HepG2 (cell line): ENCODE measurements around the gene NGDN. TPM values are rescaled to one million over a fixed set of nuclear protein-coding genes. Genes with fewer than 3 reads are reported as not detected.

Source experiments
- FOXP4 ChIP-seq: sonication (generic); formaldehyde crosslinking; IDR thresholded peaks from 2 replicates; pipeline ENCODE4 v1.4.0; 2020; ENCODE audit warnings: missing genetic modification reagents
- GPN1 ChIP-seq: sonication (generic); formaldehyde crosslinking; IDR thresholded peaks from 2 replicates; pipeline ENCODE4 v1.5.1; 2020; ENCODE audit warnings: missing genetic modification reagents, borderline replicate concordance
- HMGXB3 ChIP-seq: sonication (generic); formaldehyde crosslinking; IDR thresholded peaks from 2 replicates; pipeline ENCODE4 v1.4.0; 2020; ENCODE audit warnings: missing genetic modification reagents, borderline replicate concordance
- HOMEZ ChIP-seq: IDR thresholded peaks from 2 replicates; pipeline ENCODE4 v1.6.1; 2016; ENCODE audit warnings: low read depth
- IKZF4 ChIP-seq: sonication (generic); formaldehyde crosslinking; IDR thresholded peaks from 2 replicates; pipeline ENCODE4 v1.5.1; 2020; ENCODE audit warnings: borderline replicate concordance, mild to moderate bottlenecking, low read depth, missing genetic modification reagents; ENCODE audit errors: not compliant biosample characterization
- PCBP2 ChIP-seq: fragments of 200-400 bp; formaldehyde crosslinking; optimal IDR thresholded peaks from 2 replicates; pipeline ENCODE3; 2018; ENCODE audit warnings: low read length, low read depth; ENCODE audit not compliant: poor library complexity, severe bottlenecking
- PHB2 ChIP-seq: fragments of 450-650 bp; IDR thresholded peaks from 2 replicates; pipeline ENCODE4 v1.6.1; 2018; ENCODE audit not compliant: partially characterized antibody
- PITX1 ChIP-seq: sonication (generic); formaldehyde crosslinking; IDR thresholded peaks from 2 replicates; pipeline ENCODE4 v1.5.1; 2020; ENCODE audit warnings: mild to moderate bottlenecking, missing genetic modification reagents
- RBAK ChIP-seq: sonication (generic); formaldehyde crosslinking; IDR thresholded peaks from 2 replicates; pipeline ENCODE4 v1.5.1; 2020; ENCODE audit warnings: mild to moderate bottlenecking, missing genetic modification reagents
- YEATS2 ChIP-seq: sonication (generic); formaldehyde crosslinking; IDR thresholded peaks from 2 replicates; pipeline ENCODE4 v1.4.0; 2020; ENCODE audit warnings: missing genetic modification reagents, borderline replicate concordance
- ZBTB7B ChIP-seq: sonication (generic); formaldehyde crosslinking; IDR thresholded peaks from 2 replicates; pipeline ENCODE4 v1.4.0; 2020; ENCODE audit warnings: missing genetic modification reagents
- ZFP91 ChIP-seq: sonication (generic); formaldehyde crosslinking; IDR thresholded peaks from 2 replicates; pipeline ENCODE4 v1.9.0; 2022; ENCODE audit warnings: missing genetic modification reagents, mild to moderate bottlenecking, borderline replicate concordance
- ZFX ChIP-seq: sonication (generic); formaldehyde crosslinking; IDR thresholded peaks from 2 replicates; pipeline ENCODE4 v1.4.0; 2020; ENCODE audit warnings: mild to moderate bottlenecking, low read depth, missing genetic modification reagents, moderate library complexity
- ZNF354B ChIP-seq: sonication (generic); formaldehyde crosslinking; IDR thresholded peaks from 2 replicates; pipeline ENCODE4 v1.8.0; 2022; ENCODE audit warnings: mild to moderate bottlenecking, missing genetic modification reagents
- ZNF501 ChIP-seq: sonication (generic); formaldehyde crosslinking; IDR thresholded peaks from 2 replicates; pipeline ENCODE4 v1.5.1; 2020; ENCODE audit warnings: mild to moderate bottlenecking, moderate library complexity, missing genetic modification reagents
- ZNF782 ChIP-seq: sonication (generic); formaldehyde crosslinking; IDR thresholded peaks from 2 replicates; pipeline ENCODE4 v1.4.0; 2020; ENCODE audit warnings: missing genetic modification reagents, mild to moderate bottlenecking, borderline replicate concordance
- polyA plus RNA-seq, 8 experiments: library from polyadenylated mRNA; depleted of rRNA in 3 of 8; stranded (reverse) in 7 of 8; unstranded in 1 of 8; fragments of >200 nt; fragmentation: Illumina TruSeq in 4 of 8; extraction: Trizol in 4 of 8; gene quantifications; 2 replicates each; pipeline versions ENCODE4 v1.2.1 to v1.2.3, GENCODE V29; 2011 to 2016; ENCODE audit warnings: low read depth in 4 of 8, missing spikeins in 1 of 8, mixed read lengths in 1 of 8; ENCODE audit not compliant: insufficient read depth in 1 of 8
- total RNA-seq, 5 experiments: library from RNA; depleted of rRNA; stranded (reverse); fragments of >200 nt; fragmentation: Illumina TruSeq; extraction: Trizol; gene quantifications; 2 replicates each; pipeline ENCODE4 v1.2.3, GENCODE V29; 2016; ENCODE audit warnings: low read depth in 1 of 5

The NGDN gene
- total and polyA plus RNA-seq, 2 of the 13 experiments (the other 11 are each of a cell fraction or from before 2014, with no cell fraction given), result 154 to 216 TPM

- TF ChIP-seq HMGXB3 (no peak), ZFP91 (CRISPR knock-in tag) (no peak), ZNF501 (peak; percentile 3; the same call in 1 of the 2 replicates), HOMEZ (CRISPR knock-in tag) (no peak), PITX1 (no peak), ZBTB7B (CRISPR knock-in tag) (no peak), ZFX (CRISPR knock-in tag) (peak; percentile 72; the same call in 1 of the 2 replicates), YEATS2 (CRISPR knock-in tag) (peak; percentile 20; the same call in 1 of the 2 replicates), PCBP2 (no peak), IKZF4 (CRISPR knock-in tag) (no peak), FOXP4 (CRISPR knock-in tag) (no peak), PHB2 (no peak), ZNF354B (CRISPR knock-in tag) (peak; percentile 3; the same call in 1 of the 2 replicates), ZNF782 (CRISPR knock-in tag) (peak; percentile 55; the same call in 1 of the 2 replicates), RBAK (no peak), GPN1 (CRISPR knock-in tag) (no peak)
Observed at GRCh38 chr14:23469906-23470403, 452 bp downstream of the NGDN start (continued).
